Mammary epithelial cell (primary cell): ENCODE results near the gene KRT7.

Experiments
- CTCF ChIP-seq, 2 donors: IDR thresholded peaks in 1 of 2; conservative IDR thresholded peaks in 1 of 2; 2 replicates each; pipeline ENCODE4 v1.5.1; 2011 to 2012; ENCODE audit warnings: inconsistent platforms in 2 of 2, low read length in 2 of 2, mild to moderate bottlenecking in 2 of 2, control low read depth in 1 of 2, low read depth in 1 of 2; ENCODE audit not compliant: insufficient read depth in 1 of 2; ENCODE audit errors: extremely low read depth in 1 of 2
- EZH2 ChIP-seq: IDR thresholded peaks from 2 replicates; pipeline ENCODE4 v1.6.1; 2012; ENCODE audit warnings: low read length, inconsistent platforms, borderline replicate concordance

GRCh38 chr12:52248541-52249461, 15.8 kb downstream of the KRT7 start:
- TF ChIP-seq CTCF (conservative IDR thresholded peaks at IDR 0.05 in 1 of 2, IDR thresholded peaks at IDR 0.05 in 1 of 2; ENCODE audit: extremely low read depth in 1 of 2, insufficient read depth in 1 of 2, low read depth in 1 of 2, low read length in 2 of 2) (no peak), EZH2 (no peak)
